OCI-M2 (cell line): ENCODE measurements around the gene RNF214.
"Not testable (repeated sequence)": the region's sequence is repeated elsewhere in the genome, so short reads cannot be mapped to it uniquely, and the experiment has no call there.

Source experiments
- DNase-seq: peaks from one replicate; lab custom pipeline; 2025; ENCODE audit not compliant: unreplicated experiment; lab: John Stamatoyannopoulos, UW

The RNF214 gene

DNA sequence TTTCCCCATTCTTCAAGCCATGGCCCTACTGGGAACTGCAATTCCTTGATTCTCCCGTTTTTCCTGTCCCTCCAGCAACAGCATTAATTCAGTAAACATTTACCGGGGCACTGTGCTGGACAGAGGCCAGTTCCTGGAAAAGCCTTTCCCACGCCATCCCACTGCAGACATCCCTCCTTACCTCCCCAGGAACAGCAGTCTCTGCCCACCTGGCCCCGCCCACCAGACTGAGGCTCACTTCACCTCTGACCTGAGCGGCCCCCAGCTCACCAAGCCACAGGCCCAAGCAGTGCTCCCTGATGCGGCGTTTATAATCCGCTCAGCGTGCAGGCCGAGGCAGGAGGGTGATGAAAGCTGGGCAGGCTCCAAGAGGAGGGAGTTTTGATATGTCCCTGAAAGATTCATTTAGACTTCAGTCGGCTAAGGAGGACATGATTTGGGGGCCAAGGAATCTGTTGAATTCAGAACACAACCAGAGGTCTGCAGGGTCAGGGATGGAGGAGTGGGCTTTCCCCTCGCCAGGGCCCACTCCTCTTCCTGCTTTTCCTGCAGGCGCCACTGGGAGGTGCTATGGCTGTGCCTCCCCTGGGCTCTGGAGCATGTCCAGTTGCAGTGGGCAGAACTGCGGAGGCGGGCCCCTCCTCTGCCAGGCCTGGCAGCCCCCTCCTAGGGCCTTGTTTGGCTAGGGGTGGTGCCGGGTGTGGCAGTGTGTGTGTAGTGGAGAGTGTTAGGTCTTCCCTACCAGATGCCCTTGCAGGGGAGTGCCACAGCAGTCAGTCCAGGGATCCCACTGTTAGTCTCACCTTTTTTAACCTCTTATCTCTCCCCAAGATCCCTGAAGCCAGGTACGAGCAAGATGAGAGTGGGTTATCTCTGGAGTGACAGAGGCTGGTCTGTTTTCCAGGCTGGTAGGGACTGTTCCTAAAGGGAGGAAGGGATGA is 34.7 kb upstream of the RNF214 start:
- DNase-seq, result no peak

DNA sequence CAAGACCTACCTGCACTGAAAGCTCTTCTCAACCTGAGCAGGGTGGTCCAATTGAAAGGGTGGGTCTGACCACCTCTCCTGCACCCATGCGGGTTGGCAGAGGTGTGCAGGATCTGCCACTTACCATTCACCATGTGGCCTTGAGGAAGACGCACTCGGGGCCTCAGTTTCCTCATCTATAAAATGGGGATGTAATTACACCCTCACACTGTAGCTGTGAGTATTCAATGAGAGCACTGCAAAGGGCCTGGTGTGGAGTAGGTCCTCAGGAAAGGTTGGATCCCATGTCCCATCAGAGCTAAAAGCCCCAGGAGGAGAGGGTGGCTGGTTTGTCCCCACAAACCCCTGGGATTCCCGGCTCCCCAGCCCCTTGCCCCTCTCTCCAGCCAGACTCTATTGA is 33.9 kb upstream of the RNF214 start:
- DNase-seq, result no peak

GRCh38 chr11:117199053-117199915 is 33.2 kb upstream of the RNF214 start, which contains the start of gene TAGLN:
Gene TAGLN (plus strand): TSS chr11:117199370. CDS start chr11:117203014, 3,644 bp downstream.
- DNase-seq, result no peak

DNA sequence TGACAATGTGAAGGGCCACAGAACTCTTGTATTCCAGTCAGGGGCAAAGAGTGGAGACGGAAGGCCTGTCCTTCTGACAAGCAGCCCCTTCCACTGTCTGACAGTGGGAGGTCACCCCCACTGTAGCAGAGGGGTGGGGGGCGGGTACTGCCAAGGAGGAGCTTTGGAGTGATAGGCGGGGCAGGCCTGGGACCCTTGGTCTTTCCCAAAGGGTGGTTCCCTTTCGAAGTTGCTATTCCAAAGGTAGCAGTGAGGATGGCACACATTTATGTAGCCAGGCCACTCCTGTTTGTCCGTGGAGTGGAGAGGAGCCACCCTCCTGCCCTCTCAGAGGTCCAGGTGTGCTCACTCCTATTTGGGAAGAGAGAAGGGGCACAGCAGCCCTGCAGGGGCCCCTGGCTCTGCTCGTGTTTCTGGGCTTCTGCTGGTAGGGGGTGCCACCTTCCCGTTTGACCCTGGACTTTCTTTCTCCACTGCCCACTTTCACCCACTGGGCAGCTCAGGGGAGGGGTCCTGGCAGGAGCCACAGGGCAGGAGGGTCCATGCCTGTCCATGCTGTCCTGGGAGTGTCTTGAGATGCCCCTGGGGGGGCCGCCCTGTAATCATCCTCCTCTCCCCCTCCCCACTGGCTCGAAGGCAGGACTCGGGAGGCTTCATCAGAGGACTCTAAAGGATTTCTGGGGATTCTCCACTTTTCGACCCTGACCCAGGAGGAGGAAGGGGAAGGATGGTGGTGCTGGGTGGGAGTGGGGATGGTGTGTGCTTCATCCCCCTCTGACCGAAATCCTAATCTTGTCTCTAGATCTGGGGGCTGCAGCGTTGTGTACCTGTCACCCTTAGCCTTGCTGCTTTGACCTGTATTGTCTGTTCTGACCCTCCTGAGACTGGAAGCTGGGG is 32.3 kb upstream of the RNF214 start:
- no peak for DNase-seq

- DNase-seq, result no peak
Observed at GRCh38 chr11:117200813-117201657, 31.4 kb upstream of the RNF214 start.

- DNase-seq, result no peak
Observed at GRCh38 chr11:117201658-117202305, 30.7 kb upstream of the RNF214 start.

DNA sequence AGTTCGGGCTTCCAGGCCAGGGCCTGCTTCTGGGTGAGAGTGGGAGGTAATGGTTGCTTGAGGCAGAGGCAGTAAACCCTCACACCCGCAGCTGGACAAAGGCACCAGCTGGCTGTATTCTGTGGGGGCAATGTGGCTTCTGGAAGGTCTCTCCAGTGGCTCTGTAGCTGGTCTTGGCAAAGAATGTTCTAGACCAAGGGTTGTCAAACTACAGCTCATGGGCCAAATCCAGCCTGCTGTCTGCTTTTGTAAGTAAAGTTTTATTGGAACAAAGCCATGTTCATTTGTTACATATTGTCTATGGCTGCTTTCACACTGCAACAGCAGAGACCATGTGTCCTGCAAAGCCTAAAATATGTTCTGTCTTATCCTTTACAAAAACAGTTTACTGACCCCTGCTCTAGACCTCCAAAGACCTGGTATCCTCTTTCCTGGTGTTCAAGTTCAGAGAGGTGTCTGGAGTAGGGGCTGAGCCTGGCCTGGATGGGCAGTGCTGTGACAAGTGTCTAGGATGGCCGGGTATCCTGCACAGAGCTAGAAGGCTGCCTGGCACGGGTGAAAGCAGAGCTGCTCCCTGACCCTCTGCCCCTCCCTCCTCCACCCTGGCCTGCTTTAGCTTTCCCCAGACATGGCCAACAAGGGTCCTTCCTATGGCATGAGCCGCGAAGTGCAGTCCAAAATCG is 29.9 kb upstream of the RNF214 start:
- DNase-seq, result no peak

DNA sequence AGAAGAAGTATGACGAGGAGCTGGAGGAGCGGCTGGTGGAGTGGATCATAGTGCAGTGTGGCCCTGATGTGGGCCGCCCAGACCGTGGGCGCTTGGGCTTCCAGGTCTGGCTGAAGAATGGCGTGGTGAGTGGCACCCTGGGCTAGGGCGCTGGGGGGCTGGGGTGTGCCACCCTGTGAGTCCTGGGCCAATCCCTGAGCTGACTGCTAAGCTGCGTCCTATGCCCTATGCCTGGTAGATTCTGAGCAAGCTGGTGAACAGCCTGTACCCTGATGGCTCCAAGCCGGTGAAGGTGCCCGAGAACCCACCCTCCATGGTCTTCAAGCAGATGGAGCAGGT is 29.4 kb upstream of the RNF214 start:
- no peak for DNase-seq

- DNase-seq, result no peak
Observed at GRCh38 chr11:117204283-117205080, 28.0 kb upstream of the RNF214 start.

- DNase-seq, result no peak
Observed at GRCh38 chr11:117205211-117205818, 27.2 kb upstream of the RNF214 start.

GRCh38 chr11:117206111-117206510 is 26.4 kb upstream of the RNF214 start:
- DNase-seq, result not testable (repeated sequence)

- DNase-seq, result not testable (repeated sequence)
Observed at GRCh38 chr11:117206859-117207258, 25.6 kb upstream of the RNF214 start.

GRCh38 chr11:117207481-117207880 is 25.0 kb upstream of the RNF214 start:
- DNase-seq, result not testable (repeated sequence)

DNA sequence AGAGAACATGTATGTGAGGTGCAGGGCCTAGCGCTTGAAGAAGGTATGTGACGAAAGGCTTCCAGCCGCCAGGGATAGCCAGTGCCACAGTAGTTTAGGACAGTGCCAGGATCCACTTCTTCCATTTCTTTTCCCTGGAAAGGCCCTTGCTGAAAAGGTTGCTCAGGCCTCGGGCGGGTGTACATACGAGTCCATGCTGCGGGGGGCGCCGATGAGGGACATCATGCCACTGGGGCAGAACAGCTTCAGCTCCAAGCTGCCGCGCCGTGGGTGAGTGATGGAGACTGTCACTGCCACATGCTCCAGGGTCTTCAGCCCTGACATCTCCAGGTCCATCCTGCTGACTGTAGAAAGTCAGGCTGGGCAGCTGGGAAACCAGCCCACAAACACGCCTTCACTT is 23.8 kb upstream of the RNF214 start:
- DNase-seq, result not testable (repeated sequence)

DNA sequence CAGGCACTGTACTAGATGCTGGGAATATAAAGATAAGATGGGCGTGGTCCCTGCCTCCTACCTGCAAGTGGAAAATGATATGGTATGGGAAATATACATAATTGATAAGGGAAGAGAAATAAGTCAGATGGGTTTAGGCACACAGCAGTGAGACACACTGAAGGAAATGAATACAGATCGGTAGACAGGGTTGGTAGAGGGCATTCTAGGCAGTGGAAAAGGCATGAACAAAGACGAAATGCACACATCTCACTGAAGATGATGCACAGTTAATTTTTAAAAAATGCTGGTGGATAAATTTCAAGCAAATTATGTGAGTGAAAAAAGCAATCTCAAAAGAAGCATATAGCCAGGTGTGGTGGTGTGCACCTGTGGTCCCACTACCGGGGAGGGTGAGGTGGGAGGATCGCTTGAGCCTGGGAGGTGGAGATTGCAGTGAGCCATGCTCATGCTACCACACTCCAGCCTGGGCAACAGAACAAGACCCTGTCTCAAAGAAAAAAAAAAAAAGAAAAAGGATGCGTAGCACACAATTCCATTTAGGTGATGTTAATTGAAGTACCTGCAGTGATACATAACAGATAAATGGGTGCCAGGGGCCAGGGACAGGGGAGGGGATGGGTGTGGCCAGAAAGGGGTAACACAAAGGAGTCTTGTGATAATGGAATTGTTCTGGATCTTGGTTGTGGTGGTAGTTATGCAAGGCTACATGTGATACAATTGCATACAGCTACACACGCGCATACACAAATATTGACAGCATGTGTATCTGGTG is 22.9 kb upstream of the RNF214 start:
- DNase-seq, result not testable (repeated sequence)

GRCh38 chr11:117210620-117211019 is 21.9 kb upstream of the RNF214 start:
- DNase-seq, result no peak
